ENCODE data around the gene ADM5. TPM values are rescaled to one million over a fixed set of nuclear protein-coding genes. Genes with fewer than 3 reads are reported as not detected.

Gene ADM5
- total RNA-seq, 1 donor from 2014 or later = 11.8 TPM

DNA sequence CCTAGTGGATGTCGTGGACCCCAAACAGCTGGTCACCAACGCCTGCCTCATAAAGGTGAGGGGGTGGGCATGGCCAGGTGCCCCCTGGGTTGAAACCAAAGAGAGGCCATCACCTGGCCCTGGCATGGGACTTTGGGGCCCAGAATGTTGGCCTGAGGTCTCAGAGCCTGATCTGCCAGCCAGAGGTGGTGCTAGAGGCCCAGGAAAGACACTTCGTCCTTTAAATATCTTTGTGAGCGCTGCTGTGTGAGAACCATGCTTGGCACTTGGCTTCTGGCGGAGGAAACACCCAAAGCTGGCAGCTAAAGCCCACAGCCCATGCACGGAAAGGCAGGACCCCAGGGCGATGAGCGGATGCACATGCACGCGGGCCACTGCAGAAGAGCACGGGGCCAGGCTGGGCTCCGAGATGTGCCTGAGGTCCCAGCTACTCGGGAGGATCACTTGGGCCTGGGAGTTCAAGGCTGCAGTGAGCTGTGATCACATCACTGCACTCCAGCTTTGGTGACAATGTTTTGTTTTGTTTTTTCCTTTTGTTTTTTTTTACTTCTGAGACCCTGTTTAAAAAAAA is 4.3 kb upstream of the ADM5 start:
- no peak overlapping the region for H3K27ac Mint-ChIP-seq (ENCODE audit: unreplicated experiment)
- peaks cover 15% of the 10 kb centered on the region for H3K36me3 Mint-ChIP-seq (ENCODE audit: low read depth)
- no peak for DNase-seq (ENCODE audit: low read depth, low spot score)
- peaks cover 25% of the 10 kb centered on the region for H3K4me1 Mint-ChIP-seq
- H3K9me3 Mint-ChIP-seq = no peaks in the 10 kb centered on the region
- peak overlapping the region; percentile 74 for H3K4me3 Mint-ChIP-seq
- TF ChIP-seq, protein P1, sequence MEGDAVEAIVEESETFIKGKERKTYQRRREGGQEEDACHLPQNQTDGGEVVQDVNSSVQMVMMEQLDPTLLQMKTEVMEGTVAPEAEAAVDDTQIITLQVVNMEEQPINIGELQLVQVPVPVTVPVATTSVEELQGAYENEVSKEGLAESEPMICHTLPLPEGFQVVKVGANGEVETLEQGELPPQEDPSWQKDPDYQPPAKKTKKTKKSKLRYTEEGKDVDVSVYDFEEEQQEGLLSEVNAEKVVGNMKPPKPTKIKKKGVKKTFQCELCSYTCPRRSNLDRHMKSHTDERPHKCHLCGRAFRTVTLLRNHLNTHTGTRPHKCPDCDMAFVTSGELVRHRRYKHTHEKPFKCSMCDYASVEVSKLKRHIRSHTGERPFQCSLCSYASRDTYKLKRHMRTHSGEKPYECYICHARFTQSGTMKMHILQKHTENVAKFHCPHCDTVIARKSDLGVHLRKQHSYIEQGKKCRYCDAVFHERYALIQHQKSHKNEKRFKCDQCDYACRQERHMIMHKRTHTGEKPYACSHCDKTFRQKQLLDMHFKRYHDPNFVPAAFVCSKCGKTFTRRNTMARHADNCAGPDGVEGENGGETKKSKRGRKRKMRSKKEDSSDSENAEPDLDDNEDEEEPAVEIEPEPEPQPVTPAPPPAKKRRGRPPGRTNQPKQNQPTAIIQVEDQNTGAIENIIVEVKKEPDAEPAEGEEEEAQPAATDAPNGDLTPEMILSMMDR (conservative IDR thresholded peaks at IDR 0.05) = no peak
- H3K27me3 Mint-ChIP-seq (ENCODE audit: low read depth) = peaks cover 5% of the 10 kb centered on the region

DNA sequence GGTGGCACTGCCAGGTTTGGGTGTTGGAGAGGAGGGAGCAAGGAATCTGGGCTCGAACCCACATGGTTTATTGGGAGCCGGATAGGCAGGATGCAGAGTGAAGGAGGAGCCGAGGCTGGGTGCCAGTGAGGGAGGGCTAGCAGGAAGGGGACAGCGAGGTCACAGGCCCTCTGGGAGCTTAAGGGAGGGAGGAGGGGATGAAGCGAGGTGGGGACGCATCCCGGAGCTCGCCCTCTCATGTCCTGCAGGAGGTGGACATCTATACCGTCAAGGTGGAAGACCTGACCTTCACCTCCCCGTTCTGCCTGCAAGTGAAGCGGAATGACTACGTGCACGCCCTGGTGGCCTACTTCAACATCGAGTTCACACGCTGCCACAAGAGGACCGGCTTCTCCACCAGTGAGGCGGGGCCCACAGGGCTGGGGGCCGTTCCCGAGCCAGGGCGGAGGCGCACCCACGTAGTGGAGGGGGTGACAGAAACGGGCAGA is 3.5 kb upstream of the ADM5 start:
- H3K9me3 Mint-ChIP-seq = no peaks in the 10 kb centered on the region
- H3K27me3 Mint-ChIP-seq (ENCODE audit: low read depth) = peaks cover 9% of the 10 kb centered on the region
- peak overlapping the region; percentile 74 for H3K4me3 Mint-ChIP-seq
- H3K4me1 Mint-ChIP-seq = peaks cover 25% of the 10 kb centered on the region
- TF ChIP-seq, protein P1 (conservative IDR thresholded peaks at IDR 0.05) = no peak
- DNase-seq (ENCODE audit: low read depth, low spot score) = no peak
- peaks cover 18% of the 10 kb centered on the region for H3K36me3 Mint-ChIP-seq (ENCODE audit: low read depth)
- H3K27ac Mint-ChIP-seq (ENCODE audit: unreplicated experiment) = no peak overlapping the region

DNA sequence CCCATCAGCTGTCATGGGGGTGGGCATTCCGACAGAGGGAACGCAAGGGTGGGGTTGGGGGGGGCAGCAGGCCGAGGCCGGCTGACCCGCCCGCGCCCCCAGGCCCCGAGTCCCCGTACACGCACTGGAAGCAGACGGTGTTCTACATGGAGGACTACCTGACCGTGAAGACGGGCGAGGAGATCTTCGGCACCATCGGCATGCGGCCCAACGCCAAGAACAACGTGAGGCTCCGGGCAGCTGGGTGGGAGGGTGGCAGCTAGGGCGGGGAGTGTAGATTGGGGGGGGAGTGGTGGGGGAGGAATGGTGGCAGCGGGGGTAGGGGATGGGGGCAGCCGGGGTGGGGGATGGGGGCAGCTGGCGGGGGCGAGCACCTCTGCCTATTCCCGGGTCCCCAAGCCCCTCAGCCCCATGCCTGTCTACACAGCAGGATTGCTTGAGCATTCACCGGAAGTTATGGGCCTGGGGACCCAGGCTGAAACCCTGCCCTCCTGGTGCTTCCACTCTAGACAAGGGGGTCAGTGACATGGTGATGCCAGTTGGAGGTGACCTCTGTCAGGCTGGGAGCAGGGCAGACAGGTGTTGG is 2.8 kb upstream of the ADM5 start:
- Mint-ChIP-seq H3K27me3 (ENCODE audit: low read depth) (peaks cover 14% of the 10 kb centered on the region), H3K9me3 (no peaks in the 10 kb centered on the region), H3K4me3 (peak overlapping the region; percentile 80), H3K4me1 (peaks cover 29% of the 10 kb centered on the region), H3K27ac (ENCODE audit: unreplicated experiment) (no peak overlapping the region), H3K36me3 (ENCODE audit: low read depth) (peaks cover 16% of the 10 kb centered on the region)
- TF ChIP-seq, protein P1 (conservative IDR thresholded peaks at IDR 0.05) = no peak
- no peak for DNase-seq (ENCODE audit: low read depth, low spot score)

DNA sequence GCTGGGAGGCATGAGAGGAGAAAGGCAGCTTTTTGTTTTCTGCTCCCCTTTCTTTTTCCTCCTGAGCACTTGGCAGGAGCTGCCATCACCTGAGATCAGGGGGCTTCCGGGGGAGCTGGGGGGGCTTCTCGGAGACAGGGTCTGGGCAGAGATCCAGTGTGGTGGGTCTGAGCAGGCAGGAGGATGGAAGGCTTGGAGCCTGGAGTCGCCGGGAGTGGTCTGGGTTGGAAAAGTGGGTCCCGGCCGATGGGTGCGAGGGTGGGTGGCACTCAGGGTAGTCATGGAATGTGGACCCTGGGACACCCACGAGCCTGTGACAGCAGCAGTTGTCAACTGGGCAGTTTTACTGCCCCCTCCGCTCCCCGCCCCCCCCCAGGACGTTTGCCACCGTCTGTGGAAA is 2.2 kb upstream of the ADM5 start:
- peak overlapping the region; percentile 80 for H3K4me3 Mint-ChIP-seq
- H3K27ac Mint-ChIP-seq (ENCODE audit: unreplicated experiment) = no peak overlapping the region
- DNase-seq (ENCODE audit: low read depth, low spot score) = no peak
- TF ChIP-seq, protein P1 (conservative IDR thresholded peaks at IDR 0.05) = no peak
- peaks cover 16% of the 10 kb centered on the region for H3K36me3 Mint-ChIP-seq (ENCODE audit: low read depth)
- no peaks in the 10 kb centered on the region for H3K9me3 Mint-ChIP-seq
- peaks cover 14% of the 10 kb centered on the region for H3K27me3 Mint-ChIP-seq (ENCODE audit: low read depth)
- peaks cover 33% of the 10 kb centered on the region for H3K4me1 Mint-ChIP-seq

DNA sequence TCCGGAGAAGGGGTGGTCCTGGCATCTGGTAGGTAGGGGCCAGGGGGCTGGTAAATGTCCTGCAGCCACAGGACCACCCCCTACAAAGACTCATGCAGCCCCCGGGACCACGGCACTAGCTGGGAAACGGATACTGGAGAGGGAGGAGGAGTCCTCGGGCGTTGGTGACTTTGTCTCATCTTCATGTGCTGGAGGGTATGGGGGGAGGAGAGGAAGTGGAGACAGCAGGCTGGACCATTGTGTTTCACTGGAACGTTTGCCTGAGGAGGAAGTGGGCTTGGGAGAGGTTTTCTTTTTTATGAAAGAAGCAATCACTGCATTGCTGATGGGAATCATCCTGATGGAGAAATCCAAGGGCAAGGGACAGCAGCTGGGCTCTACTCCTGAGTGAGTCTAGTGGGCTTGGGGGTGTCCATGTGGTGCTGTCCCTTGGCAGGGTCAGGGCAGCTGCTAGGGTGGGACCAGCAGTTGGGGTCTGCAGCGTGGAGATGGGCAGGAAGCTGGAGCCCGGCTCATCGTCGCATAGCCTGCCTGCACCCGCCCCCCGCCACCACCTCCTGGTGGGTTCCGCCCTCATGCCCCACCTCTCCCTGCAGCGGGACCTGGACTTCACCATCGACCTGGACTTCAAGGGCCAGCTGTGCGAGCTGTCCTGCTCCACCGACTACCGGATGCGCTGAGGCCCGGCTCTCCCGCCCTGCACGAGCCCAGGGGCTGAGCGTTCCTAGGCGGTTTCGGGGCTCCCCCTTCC is 1.7 kb upstream of the ADM5 start:
- DNase-seq (ENCODE audit: low read depth, low spot score) = no peak
- Mint-ChIP-seq H3K9me3 (no peaks in the 10 kb centered on the region), H3K4me1 (peaks cover 39% of the 10 kb centered on the region), H3K27ac (ENCODE audit: unreplicated experiment) (no peak overlapping the region), H3K27me3 (ENCODE audit: low read depth) (peaks cover 16% of the 10 kb centered on the region), H3K36me3 (ENCODE audit: low read depth) (peaks cover 13% of the 10 kb centered on the region), H3K4me3 (peak overlapping the region; percentile 80)
- TF ChIP-seq, protein P1 (conservative IDR thresholded peaks at IDR 0.05) = no peak
